HG03045 (cell line): ENCODE measurements around the gene ZDHHC24.

Experiments
- ATAC-seq: cut with Tn5 transposase; IDR thresholded peaks from one replicate; pipeline ENCODE4 v1.9.1; 2021; ENCODE audit warnings: mild to moderate bottlenecking, moderate library complexity; ENCODE audit not compliant: unreplicated experiment

Gene ZDHHC24

GRCh38 chr11:66505276-66505816, 40.5 kb downstream of the ZDHHC24 start:
- no peak for ATAC-seq

- ATAC-seq, result no peak
Observed at GRCh38 chr11:66498506-66498905, 47.3 kb downstream of the ZDHHC24 start.

- ATAC-seq, result no peak
Observed at GRCh38 chr11:66497206-66497605, 48.6 kb downstream of the ZDHHC24 start.

- no peak for ATAC-seq
Observed at GRCh38 chr11:66495401-66495854, 50.4 kb downstream of the ZDHHC24 start.

GRCh38 chr11:66494935-66495334, 50.9 kb downstream of the ZDHHC24 start:
- no peak for ATAC-seq

- ATAC-seq, result no peak
Observed at GRCh38 chr11:66494458-66494857, 51.4 kb downstream of the ZDHHC24 start.

- no peak for ATAC-seq
Observed at GRCh38 chr11:66493130-66493529, 52.7 kb downstream of the ZDHHC24 start.

- ATAC-seq, result no peak
Observed at GRCh38 chr11:66492161-66492865, 53.5 kb downstream of the ZDHHC24 start.

- no peak for ATAC-seq
Observed at GRCh38 chr11:66491315-66491935, 54.4 kb downstream of the ZDHHC24 start.

- ATAC-seq, result no peak
Observed at GRCh38 chr11:66489636-66490035, 56.2 kb downstream of the ZDHHC24 start.

- ATAC-seq, result no peak
Observed at GRCh38 chr11:66488957-66489356, 56.9 kb downstream of the ZDHHC24 start.

- ATAC-seq, result no peak
Observed at GRCh38 chr11:66484806-66485380, 61.0 kb downstream of the ZDHHC24 start.

GRCh38 chr11:66480117-66480938, 65.5 kb downstream of the ZDHHC24 start, which contains the start of gene DPP3:
DPP3 (plus strand) TSS chr11:66480434; CDS start chr11:66482201, 1,767 bp downstream.
- ATAC-seq, result peak; percentile 90

GRCh38 chr11:66479394-66480116, 66.3 kb downstream of the ZDHHC24 start:
- ATAC-seq, result no peak

- ATAC-seq, result no peak
Observed at GRCh38 chr11:66478729-66479393, 67.0 kb downstream of the ZDHHC24 start.

- ATAC-seq, result no peak
Observed at GRCh38 chr11:66477263-66478201, 68.3 kb downstream of the ZDHHC24 start.

- ATAC-seq, result no peak
Observed at GRCh38 chr11:66476841-66477251, 69.0 kb downstream of the ZDHHC24 start.

GRCh38 chr11:66476173-66476840, 69.5 kb downstream of the ZDHHC24 start:
- no peak for ATAC-seq
